Measurements from ENCODE around the gene PTRHD1. TPM values are rescaled to one million over a fixed set of nuclear protein-coding genes. Genes with fewer than 3 reads are reported as not detected.
A peak's percentile ranks its signal among the peaks of the same experiment; 100 is the strongest.

PTRHD1 gene
- polyA plus RNA-seq, 6 donors from 2014 or later: 41.3 to 75.9 (median 49.2) TPM

DNA sequence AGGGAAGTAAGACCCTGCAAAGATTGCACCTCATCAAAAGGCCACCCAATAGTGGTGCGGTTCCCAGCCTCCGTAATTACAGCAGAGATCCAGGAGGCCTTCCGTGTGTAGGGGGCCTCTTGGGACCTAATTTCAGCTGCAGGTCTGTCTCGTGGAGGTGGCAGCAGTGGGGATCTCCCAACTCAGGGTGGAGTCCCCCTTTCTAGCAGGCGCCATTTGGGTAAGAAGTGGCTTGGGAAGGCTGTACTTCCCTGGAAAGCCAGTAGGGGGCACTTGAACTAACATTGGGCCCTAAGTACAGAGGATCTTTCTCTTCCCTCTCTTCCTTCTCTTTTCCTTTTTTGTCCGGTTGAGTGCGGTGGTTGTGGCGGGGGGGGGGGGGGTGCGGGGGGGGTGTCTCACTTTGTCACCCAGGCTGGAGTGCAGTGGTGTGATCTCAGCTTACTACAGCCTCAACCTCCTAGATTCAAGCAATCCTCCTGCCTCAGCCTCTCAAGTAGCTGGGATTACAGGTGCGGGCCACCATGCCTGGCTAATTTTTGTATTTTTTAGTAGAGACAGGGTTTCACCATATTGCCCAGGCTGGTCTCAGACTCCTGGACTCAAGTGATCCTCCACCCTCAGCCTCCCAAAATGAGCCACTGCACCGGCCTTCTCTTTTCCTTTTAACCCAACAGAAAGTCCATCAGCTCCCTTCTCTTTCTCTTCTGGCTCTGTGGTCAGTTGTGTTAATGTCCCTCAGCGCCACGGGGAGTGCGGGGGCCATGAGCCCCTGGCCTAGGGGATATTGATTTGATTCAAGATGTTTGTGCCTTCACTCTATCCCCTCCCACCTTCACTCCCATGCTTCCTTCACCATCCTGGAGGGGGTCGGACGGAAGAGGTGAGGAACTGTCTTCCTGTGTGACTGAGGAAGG, 32.0 kb upstream of the PTRHD1 start:
- H3K27me3 Mint-ChIP-seq: no peaks in the 10 kb centered on the region
- ATAC-seq (ENCODE audit: low read depth in 2 of 2): peak; percentile 45 to 50
- peaks cover 6 to 7% of the 10 kb centered on the region in 2 donors for H3K36me3 Mint-ChIP-seq
- DNase-seq: no peak
- peaks cover 0 to 3% (median 0%) of the 10 kb centered on the region in 3 donors for H3K4me1 Mint-ChIP-seq
- no peaks in the 10 kb centered on the region for H3K9me3 Mint-ChIP-seq
- H3K27ac Mint-ChIP-seq: peak overlapping the region in 1 of 6 donors; percentile 70
- peak overlapping the region in 2 of 8 donors; percentile 61 to 66 for H3K4me3 Mint-ChIP-seq

GRCh38 chr2:24824071-24824588, 30.9 kb upstream of the PTRHD1 start:
- no peak for DNase-seq
- Mint-ChIP-seq H3K27ac (peak overlapping the region in 1 of 6 donors; percentile 61), H3K27me3 (no peaks in the 10 kb centered on the region), H3K4me1 (peaks cover 0 to 3% (median 0%) of the 10 kb centered on the region in 3 donors), H3K9me3 (no peaks in the 10 kb centered on the region), H3K4me3 (no peak overlapping the region), H3K36me3 (peaks cover 6 to 7% of the 10 kb centered on the region in 2 donors)
- no peak for ATAC-seq (ENCODE audit: low read depth in 2 of 2)

GRCh38 chr2:24822049-24822706, 29.0 kb upstream of the PTRHD1 start:
- Mint-ChIP-seq H3K9me3 (no peaks in the 10 kb centered on the region), H3K36me3 (peaks cover 6 to 7% of the 10 kb centered on the region in 2 donors), H3K27ac (no peak overlapping the region), H3K4me3 (no peak overlapping the region), H3K4me1 (no peaks in the 10 kb centered on the region), H3K27me3 (no peaks in the 10 kb centered on the region)
- DNase-seq (no peak), ATAC-seq (ENCODE audit: low read depth in 2 of 2) (no peak)

GRCh38 chr2:24821433-24821891, 28.3 kb upstream of the PTRHD1 start:
- no peaks in the 10 kb centered on the region for H3K27me3 Mint-ChIP-seq
- DNase-seq: no peak
- ATAC-seq (ENCODE audit: low read depth in 2 of 2): no peak
- H3K9me3 Mint-ChIP-seq: no peaks in the 10 kb centered on the region
- H3K4me1 Mint-ChIP-seq: no peaks in the 10 kb centered on the region
- H3K27ac Mint-ChIP-seq: peak overlapping the region in 1 of 6 donors; percentile 49
- peak overlapping the region in 1 of 8 donors; percentile 35 for H3K4me3 Mint-ChIP-seq
- H3K36me3 Mint-ChIP-seq: peaks cover 6 to 15% of the 10 kb centered on the region in 2 donors

- Mint-ChIP-seq H3K36me3 (peaks cover 6 to 19% of the 10 kb centered on the region in 2 donors), H3K27me3 (no peaks in the 10 kb centered on the region), H3K4me1 (no peaks in the 10 kb centered on the region), H3K9me3 (no peaks in the 10 kb centered on the region), H3K27ac (peak overlapping the region in 2 of 6 donors; percentile 13 to 48), H3K4me3 (no peak overlapping the region)
- ATAC-seq (ENCODE audit: low read depth in 2 of 2) (no peak), DNase-seq (no peak)
Measured at GRCh38 chr2:24820598-24821432, 27.6 kb upstream of the PTRHD1 start.

- peaks cover 6 to 25% of the 10 kb centered on the region in 2 donors for H3K36me3 Mint-ChIP-seq
- DNase-seq (no peak), ATAC-seq (ENCODE audit: low read depth in 2 of 2) (no peak)
- H3K4me1 Mint-ChIP-seq: no peaks in the 10 kb centered on the region
- H3K27me3 Mint-ChIP-seq: no peaks in the 10 kb centered on the region
- no peak overlapping the region for H3K4me3 Mint-ChIP-seq
- no peaks in the 10 kb centered on the region for H3K9me3 Mint-ChIP-seq
- H3K27ac Mint-ChIP-seq: peak overlapping the region in 1 of 6 donors; percentile 38
Measured at GRCh38 chr2:24820175-24820513, 27.0 kb upstream of the PTRHD1 start.

DNA sequence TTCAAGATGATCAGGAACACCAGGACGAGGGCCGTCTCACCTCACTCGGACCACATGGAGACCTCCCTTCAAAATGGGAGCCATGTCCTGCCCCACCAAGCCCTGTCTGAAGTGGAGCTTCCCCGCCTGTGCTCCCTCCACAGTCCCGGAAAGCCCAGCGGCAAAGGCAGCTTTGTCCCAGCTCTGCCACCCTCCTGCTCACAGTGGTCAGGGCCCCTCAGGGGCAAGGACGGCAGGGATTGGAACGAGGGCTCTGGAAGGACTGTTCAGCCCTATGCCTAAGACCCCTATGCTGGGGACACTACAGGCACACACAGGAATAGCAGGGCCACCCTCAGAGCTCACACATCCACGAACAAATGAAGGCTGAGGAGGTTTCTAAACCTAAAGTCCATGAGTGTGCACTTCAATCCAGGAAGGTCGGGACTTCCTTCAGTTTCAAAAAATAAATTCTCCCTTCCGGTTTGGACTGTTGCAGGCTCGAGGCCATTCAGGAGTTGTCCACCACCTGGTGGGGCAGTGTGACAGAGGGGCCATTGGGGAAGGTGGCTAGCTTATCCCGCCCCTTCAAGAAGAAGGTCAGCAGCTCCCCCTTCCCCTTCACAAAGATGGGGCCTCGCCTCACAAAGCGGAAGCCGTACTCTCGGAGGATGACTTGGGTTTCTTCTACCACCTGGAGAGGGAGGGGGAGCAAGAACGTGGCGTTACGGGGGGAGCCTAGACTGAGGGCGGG, 26.4 kb upstream of the PTRHD1 start:
- Mint-ChIP-seq H3K4me3 (no peak overlapping the region), H3K27ac (peak overlapping the region in 1 of 6 donors; percentile 62), H3K4me1 (no peaks in the 10 kb centered on the region), H3K36me3 (peaks cover 6 to 25% of the 10 kb centered on the region in 2 donors), H3K27me3 (no peaks in the 10 kb centered on the region), H3K9me3 (no peaks in the 10 kb centered on the region)
- no peak for ATAC-seq (ENCODE audit: low read depth in 2 of 2)
- DNase-seq: no peak

DNA sequence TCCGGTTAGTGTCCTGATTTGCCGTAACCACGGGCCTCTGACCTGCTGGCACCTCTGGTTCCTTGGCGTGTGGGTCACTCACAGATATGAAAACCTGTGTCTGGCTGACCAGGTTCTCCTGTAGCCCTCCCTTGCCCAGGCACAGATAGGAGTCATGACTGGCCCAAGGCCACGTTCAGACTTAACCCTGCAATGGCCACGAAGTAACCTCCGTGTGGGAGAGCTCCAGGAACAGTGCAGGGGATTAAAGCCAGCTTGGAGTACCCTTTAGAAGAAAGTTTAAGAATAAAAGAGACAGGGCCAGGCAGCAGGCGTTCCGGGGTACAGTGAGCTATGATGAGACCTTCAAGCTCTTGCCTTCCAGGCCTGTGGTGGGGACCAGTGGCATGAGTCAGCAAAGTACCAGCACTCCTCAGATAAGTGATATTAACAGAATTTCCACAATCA, 25.6 kb upstream of the PTRHD1 start:
- Mint-ChIP-seq H3K4me1 (no peaks in the 10 kb centered on the region), H3K9me3 (no peaks in the 10 kb centered on the region), H3K27ac (no peak overlapping the region), H3K36me3 (peaks cover 6 to 30% of the 10 kb centered on the region in 2 donors), H3K4me3 (no peak overlapping the region), H3K27me3 (no peaks in the 10 kb centered on the region)
- ATAC-seq (ENCODE audit: low read depth in 2 of 2) (no peak), DNase-seq (no peak)

GRCh38 chr2:24816884-24817283, 23.7 kb upstream of the PTRHD1 start:
- no peaks in the 10 kb centered on the region for H3K27me3 Mint-ChIP-seq
- peak overlapping the region in 1 of 6 donors; percentile 37 for H3K27ac Mint-ChIP-seq
- H3K4me3 Mint-ChIP-seq: no peak overlapping the region
- no peak for ATAC-seq (ENCODE audit: low read depth in 2 of 2)
- no peak for DNase-seq
- H3K36me3 Mint-ChIP-seq: peaks cover 6 to 24% of the 10 kb centered on the region in 2 donors
- no peaks in the 10 kb centered on the region for H3K9me3 Mint-ChIP-seq
- H3K4me1 Mint-ChIP-seq: no peaks in the 10 kb centered on the region

GRCh38 chr2:24816404-24816803, 23.2 kb upstream of the PTRHD1 start:
- H3K27ac Mint-ChIP-seq: no peak overlapping the region
- H3K9me3 Mint-ChIP-seq: no peaks in the 10 kb centered on the region
- H3K4me1 Mint-ChIP-seq: no peaks in the 10 kb centered on the region
- H3K36me3 Mint-ChIP-seq: peaks cover 6 to 24% of the 10 kb centered on the region in 2 donors
- H3K27me3 Mint-ChIP-seq: no peaks in the 10 kb centered on the region
- no peak overlapping the region for H3K4me3 Mint-ChIP-seq
- DNase-seq (no peak), ATAC-seq (ENCODE audit: low read depth in 2 of 2) (no peak)

DNA sequence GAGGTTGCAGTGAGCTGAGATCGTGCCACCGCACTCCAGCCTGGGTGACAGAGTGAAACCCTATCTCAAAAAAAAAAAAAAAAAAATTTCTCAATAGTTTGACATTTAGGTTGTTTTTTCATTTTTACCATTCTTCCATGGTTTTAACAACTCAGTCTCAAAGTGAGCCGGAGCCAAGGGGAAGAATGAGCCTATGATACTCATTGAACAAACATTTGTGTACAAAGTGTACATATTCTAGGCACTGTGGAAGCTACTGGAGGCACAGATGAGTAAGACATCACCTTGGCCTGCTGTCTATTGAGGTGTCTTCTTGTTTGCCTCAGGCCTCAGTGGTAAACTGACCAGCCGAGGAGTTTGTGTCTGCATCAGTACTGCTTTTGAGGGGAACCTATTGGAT, 22.0 kb upstream of the PTRHD1 start:
- no peak overlapping the region for H3K4me3 Mint-ChIP-seq

GRCh38 chr2:24814516-24814915, 21.3 kb upstream of the PTRHD1 start:
- no peak for DNase-seq
- H3K27me3 Mint-ChIP-seq: no peaks in the 10 kb centered on the region
- peaks cover 0 to 24% of the 10 kb centered on the region in 2 donors for H3K36me3 Mint-ChIP-seq
- H3K27ac Mint-ChIP-seq: no peak overlapping the region
- no peaks in the 10 kb centered on the region for H3K4me1 Mint-ChIP-seq
- ATAC-seq (ENCODE audit: low read depth in 2 of 2): no peak
- H3K4me3 Mint-ChIP-seq: no peak overlapping the region
- no peaks in the 10 kb centered on the region for H3K9me3 Mint-ChIP-seq

More for the DNA sequence above, 22.0 kb upstream of the PTRHD1 start:
- no peak overlapping the region for H3K27ac Mint-ChIP-seq
- ATAC-seq (ENCODE audit: low read depth in 2 of 2) (no peak), DNase-seq (no peak)
- no peaks in the 10 kb centered on the region for H3K9me3 Mint-ChIP-seq
- H3K36me3 Mint-ChIP-seq: peaks cover 0 to 24% of the 10 kb centered on the region in 2 donors
- no peaks in the 10 kb centered on the region for H3K4me1 Mint-ChIP-seq
- H3K27me3 Mint-ChIP-seq: no peaks in the 10 kb centered on the region
